Lung (tissue), 12 donors: ENCODE results near the gene CPEB2. TPM values are rescaled to one million over a fixed set of nuclear protein-coding genes. Genes with fewer than 3 reads are reported as not detected.

ENCODE experiments used
- ATAC-seq: fragments of 200-7000 bp; cut with Tn5 transposase; one replicate; pipeline ENCODE4 v1.9.1; 2020; ENCODE audit warnings: moderate number of reproducible peaks; ENCODE audit not compliant: insufficient read depth, low FRiP score
- DNase-seq, 3 donors: peaks; one replicate each; pipeline ENCODE4 v3.0.0-alpha.2; 2013 to 2017
- H3K27ac ChIP-seq, 2 donors: one replicate each; pipeline ENCODE4 v1.5.1; 2013; ENCODE audit warnings: mild to moderate bottlenecking in 2 of 2, moderate library complexity in 2 of 2, control low read depth in 1 of 2, inconsistent platforms in 1 of 2, low read depth in 1 of 2, low read length in 1 of 2
- H3K27me3 ChIP-seq, 3 donors: one replicate each; pipeline ENCODE4 v1.5.1; 2013; ENCODE audit warnings: low read length in 2 of 3; ENCODE audit not compliant: control insufficient read depth in 3 of 3, insufficient read depth in 3 of 3
- H3K36me3 ChIP-seq, 4 donors: one replicate each; pipeline ENCODE4 v1.5.1; 2013; ENCODE audit warnings: low read length in 4 of 4, mild to moderate bottlenecking in 1 of 4, moderate library complexity in 1 of 4; ENCODE audit not compliant: control insufficient read depth in 4 of 4, insufficient read depth in 4 of 4
- H3K4me1 ChIP-seq, 5 donors: one replicate each; pipeline ENCODE4 v1.5.1; 2013; ENCODE audit warnings: low read length in 5 of 5, mild to moderate bottlenecking in 2 of 5, moderate library complexity in 1 of 5; ENCODE audit not compliant: control insufficient read depth in 5 of 5, insufficient read depth in 5 of 5
- H3K4me3 ChIP-seq: one replicate; pipeline ENCODE4 v1.5.1; 2013; ENCODE audit warnings: mild to moderate bottlenecking, control low read depth, moderate library complexity
- H3K9ac ChIP-seq, 2 donors: one replicate each; pipeline ENCODE4 v1.5.1; 2013; ENCODE audit warnings: low read length in 2 of 2, control low read depth in 1 of 2; ENCODE audit not compliant: insufficient read depth in 1 of 2
- H3K9me3 ChIP-seq, 4 donors: one replicate each; pipeline ENCODE4 v1.5.1; 2013; ENCODE audit warnings: low read length in 3 of 4, mild to moderate bottlenecking in 1 of 4, moderate library complexity in 1 of 4; ENCODE audit not compliant: control insufficient read depth in 4 of 4, insufficient read depth in 3 of 4
- CTCF ChIP-seq: IDR thresholded peaks from 2 replicates; pipeline ENCODE4 v1.5.1; 2012; ENCODE audit warnings: mild to moderate bottlenecking; ENCODE audit errors: control extremely low read depth, extremely low read depth
- WGBS, 2 donors: extraction: QIAGEN DNeasy Blood & Tissue Kit; methylation state at CpG; one replicate each; pipeline ENCODE4 v1.1.7; 2013; 5-methylcytosine and 5-hydroxymethylcytosine counted together
- polyA plus RNA-seq, 2 donors: library from polyadenylated mRNA; stranded (reverse); fragments of 200-250 nt; gene quantifications; one replicate each; pipeline ENCODE4 v1.2.1, GENCODE V29; 2013
- total RNA-seq, 2 donors: library from RNA; depleted of rRNA in 1 of 2; stranded (reverse); fragments of >200 nt in 1 of 2; gene quantifications; one replicate each; pipeline ENCODE4 v1.2.1, GENCODE V29; 2014 to 2021
- donor health status: control.
- donor health status: control.
- donor health status: Bipolar disorder and iron deficiency.
- donor health status: healthy.
- donor health status: DM: yes; HTN: yes; CAD: no.

The CPEB2 gene
- total and polyA plus RNA-seq, 4 donors: 4.8 to 29.9 (median 14.2) TPM

GRCh38 chr4:15010038-15010585 lies 7.8 kb downstream of the CPEB2 start:
- DNase-seq (no peak), ATAC-seq (no peak)
- no peak overlapping the region for H3K9ac ChIP-seq
- H3K4me3 ChIP-seq: no peak overlapping the region
- TF ChIP-seq CTCF: no peak
- H3K27me3 ChIP-seq: no peaks in the 10 kb centered on the region
- H3K27ac ChIP-seq: no peak overlapping the region
- H3K4me1 ChIP-seq: peaks cover 0 to 12% (median 5%) of the 10 kb centered on the region in 5 donors
- no peaks in the 10 kb centered on the region for H3K9me3 ChIP-seq
- H3K36me3 ChIP-seq: peaks cover 0 to 15% (median 5%) of the 10 kb centered on the region in 4 donors

- no peak for ATAC-seq
- no peaks in the 10 kb centered on the region for H3K27me3 ChIP-seq
- no peak overlapping the region for H3K4me3 ChIP-seq
- H3K4me1 ChIP-seq: peaks cover 0 to 13% (median under 1%) of the 10 kb centered on the region in 5 donors
- H3K9ac ChIP-seq: no peak overlapping the region
- no peaks in the 10 kb centered on the region for H3K9me3 ChIP-seq
- WGBS, 2 donors: 98 to 99% methylated on average over 9 of the region's 9 CpGs
- no peak for DNase-seq
- no peak for TF ChIP-seq CTCF
- H3K27ac ChIP-seq: no peak overlapping the region
- H3K36me3 ChIP-seq: peaks cover 1 to 15% (median 6%) of the 10 kb centered on the region in 4 donors
Observed at GRCh38 chr4:15011166-15011565, 8.9 kb downstream of the CPEB2 start.

- Histone ChIP-seq H3K4me3 (no peak overlapping the region), H3K27me3 (no peaks in the 10 kb centered on the region), H3K9me3 (no peaks in the 10 kb centered on the region), H3K36me3 (peaks cover 1 to 15% (median 7%) of the 10 kb centered on the region in 4 donors), H3K27ac (no peak overlapping the region), H3K9ac (no peak overlapping the region), H3K4me1 (peaks cover 0 to 13% (median 2%) of the 10 kb centered on the region in 5 donors)
- TF ChIP-seq CTCF: no peak
- DNase-seq (no peak), ATAC-seq (no peak)
- 66 to 87% methylated on average over 3 of the region's 3 CpGs for WGBS, 2 donors
Observed at GRCh38 chr4:15012017-15012788, 9.9 kb downstream of the CPEB2 start.
